ENCODE measurements around the gene CCHCR1. TPM values are rescaled to one million over a fixed set of nuclear protein-coding genes. Genes with fewer than 3 reads are reported as not detected.
"Not testable (repeated sequence)": the region's sequence is repeated elsewhere in the genome, so short reads cannot be mapped to it uniquely, and the experiment has no call there.

CCHCR1 gene
- total RNA-seq, 1 donor from 2014 or later, result 23.2 TPM

DNA sequence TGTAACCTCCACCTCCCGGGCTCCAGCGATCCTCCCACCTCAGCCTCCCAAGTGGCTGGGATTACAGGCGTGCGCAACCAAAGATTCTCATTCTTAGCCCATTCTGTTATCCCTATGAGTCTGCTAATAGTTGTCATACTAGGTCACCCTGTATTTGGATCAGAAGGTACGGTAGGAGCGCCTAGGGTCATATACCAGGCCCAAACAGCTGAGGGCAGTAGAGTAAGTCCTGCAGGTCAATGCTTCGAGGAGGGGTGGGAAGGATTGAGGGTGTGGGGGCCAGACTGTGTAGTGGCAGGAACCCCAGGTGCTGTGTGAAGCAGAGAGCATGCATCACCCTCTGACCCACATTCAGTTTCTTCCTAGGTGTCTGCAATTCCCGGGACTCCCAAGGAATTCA is 35.6 kb upstream of the CCHCR1 start:
- H3K27ac ChIP-seq, result no peak overlapping the region
- no peak overlapping the region for H2AFZ ChIP-seq (replicated peaks)
- DNase-seq (ENCODE audit: low spot score), result no peak
- TF ChIP-seq EZH2phosphoT487 (IDR thresholded peaks at IDR 0.05), result no peak
- TF ChIP-seq EZH2 (IDR thresholded peaks at IDR 0.05), result no peak
- TF ChIP-seq, protein P1, sequence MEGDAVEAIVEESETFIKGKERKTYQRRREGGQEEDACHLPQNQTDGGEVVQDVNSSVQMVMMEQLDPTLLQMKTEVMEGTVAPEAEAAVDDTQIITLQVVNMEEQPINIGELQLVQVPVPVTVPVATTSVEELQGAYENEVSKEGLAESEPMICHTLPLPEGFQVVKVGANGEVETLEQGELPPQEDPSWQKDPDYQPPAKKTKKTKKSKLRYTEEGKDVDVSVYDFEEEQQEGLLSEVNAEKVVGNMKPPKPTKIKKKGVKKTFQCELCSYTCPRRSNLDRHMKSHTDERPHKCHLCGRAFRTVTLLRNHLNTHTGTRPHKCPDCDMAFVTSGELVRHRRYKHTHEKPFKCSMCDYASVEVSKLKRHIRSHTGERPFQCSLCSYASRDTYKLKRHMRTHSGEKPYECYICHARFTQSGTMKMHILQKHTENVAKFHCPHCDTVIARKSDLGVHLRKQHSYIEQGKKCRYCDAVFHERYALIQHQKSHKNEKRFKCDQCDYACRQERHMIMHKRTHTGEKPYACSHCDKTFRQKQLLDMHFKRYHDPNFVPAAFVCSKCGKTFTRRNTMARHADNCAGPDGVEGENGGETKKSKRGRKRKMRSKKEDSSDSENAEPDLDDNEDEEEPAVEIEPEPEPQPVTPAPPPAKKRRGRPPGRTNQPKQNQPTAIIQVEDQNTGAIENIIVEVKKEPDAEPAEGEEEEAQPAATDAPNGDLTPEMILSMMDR (IDR thresholded peaks at IDR 0.05), result no peak
- H3K4me3 ChIP-seq, result no peak overlapping the region
- Mint-ChIP-seq H3K9me3 (peaks cover 7% of the 10 kb centered on the region), H3K36me3 (peaks cover 1% of the 10 kb centered on the region), H3K4me3 (no peak overlapping the region), H3K27ac (peak overlapping the region; percentile 85), H3K4me1 (peaks cover 6% of the 10 kb centered on the region), H3K27me3 (ENCODE audit: insufficient read depth, low read depth) (peaks cover 9% of the 10 kb centered on the region)
- H3K27me3 ChIP-seq, result no peaks in the 10 kb centered on the region
- H3K4me1 ChIP-seq, result no peaks in the 10 kb centered on the region
- H3K4me2 ChIP-seq, result no peak overlapping the region
- no peaks in the 10 kb centered on the region for H3F3A ChIP-seq (ENCODE audit: low read depth)
- no peaks in the 10 kb centered on the region for H3K79me2 ChIP-seq (ENCODE audit: low read depth)
- no peaks in the 10 kb centered on the region for H4K20me1 ChIP-seq (ENCODE audit: low read depth)
- H3K36me3 ChIP-seq, result no peaks in the 10 kb centered on the region
- no peak overlapping the region for H3K9ac ChIP-seq
- no peaks in the 10 kb centered on the region for H3K9me3 ChIP-seq (ENCODE audit: low read depth)

DNA sequence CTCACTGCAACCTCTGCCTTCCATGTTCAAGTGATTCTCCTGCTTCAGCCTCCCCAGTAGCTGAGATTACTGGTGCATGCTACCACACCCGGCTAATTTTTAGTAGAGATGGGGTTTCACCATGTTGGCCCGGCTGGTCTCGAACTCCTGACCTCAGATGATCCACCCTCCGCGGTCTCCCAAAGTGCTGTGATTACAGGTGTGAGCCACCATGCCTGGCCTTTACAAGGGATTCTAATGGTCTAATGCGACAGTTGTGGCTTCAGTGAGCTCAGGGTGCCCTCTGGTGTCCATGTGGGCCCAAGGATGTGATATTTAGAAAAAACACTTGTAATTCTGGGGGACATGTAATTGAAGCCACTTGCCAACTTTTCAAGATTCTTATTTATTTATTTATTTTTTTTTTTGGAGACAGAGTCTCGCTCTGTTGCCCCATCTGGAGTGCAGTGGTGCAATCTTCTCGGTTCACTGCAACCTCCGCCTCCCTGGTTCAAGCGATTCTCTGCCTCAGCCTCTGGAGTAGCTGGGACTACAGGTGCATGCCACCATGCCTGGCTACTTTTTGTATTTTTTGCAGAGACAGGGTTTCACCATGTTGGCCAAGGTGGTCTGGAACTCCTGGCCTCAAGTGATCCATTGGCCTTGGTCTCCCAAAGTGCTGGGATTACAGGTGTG is 35.0 kb upstream of the CCHCR1 start:
- DNase-seq (ENCODE audit: low spot score), result peak; percentile 82
- H3K36me3 Mint-ChIP-seq; H3K9me3 Mint-ChIP-seq; H3K9me3 ChIP-seq (ENCODE audit: low read depth); H3K27ac ChIP-seq; H3F3A ChIP-seq (ENCODE audit: low read depth); H3K4me1 Mint-ChIP-seq; H3K27ac Mint-ChIP-seq; H4K20me1 ChIP-seq (ENCODE audit: low read depth); H3K4me3 ChIP-seq; H3K27me3 ChIP-seq; H3K36me3 ChIP-seq; H2AFZ ChIP-seq (replicated peaks); H3K4me3 Mint-ChIP-seq; H3K79me2 ChIP-seq (ENCODE audit: low read depth); H3K9ac ChIP-seq; H3K4me1 ChIP-seq; H3K4me2 ChIP-seq; H3K27me3 Mint-ChIP-seq (ENCODE audit: insufficient read depth, low read depth): not testable (repeated sequence)
- TF ChIP-seq, protein P1 (IDR thresholded peaks at IDR 0.05), result peak; percentile 71

DNA sequence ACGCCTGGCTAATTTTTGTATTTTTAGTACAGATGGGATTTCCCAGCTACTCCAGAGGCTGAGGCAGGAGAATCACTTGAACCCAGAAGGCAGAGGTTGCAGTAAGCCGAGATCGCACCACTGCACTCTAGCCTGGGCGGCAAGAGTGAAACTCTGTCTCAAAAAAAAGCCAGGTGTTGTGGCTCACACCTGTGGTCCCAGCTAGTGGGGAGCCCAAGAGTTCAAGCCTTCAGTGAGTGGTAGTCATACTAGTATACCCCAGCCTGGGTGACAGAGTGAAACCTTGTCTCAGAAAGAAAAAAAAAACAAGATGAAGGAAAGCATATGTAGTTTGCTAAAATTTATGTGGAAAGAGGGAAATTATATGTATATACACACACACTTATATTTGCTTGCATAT is 32.9 kb upstream of the CCHCR1 start:
- no peaks in the 10 kb centered on the region for H3K4me1 ChIP-seq
- H3K36me3 Mint-ChIP-seq, result no peaks in the 10 kb centered on the region
- H3K4me1 Mint-ChIP-seq, result peaks cover 4% of the 10 kb centered on the region
- H3K27ac Mint-ChIP-seq, result no peak overlapping the region
- H3K27me3 ChIP-seq, result no peaks in the 10 kb centered on the region
- no peaks in the 10 kb centered on the region for H3K9me3 ChIP-seq (ENCODE audit: low read depth)
- no peaks in the 10 kb centered on the region for H3K79me2 ChIP-seq (ENCODE audit: low read depth)
- no peak overlapping the region for H2AFZ ChIP-seq (replicated peaks)
- no peak overlapping the region for H3K9ac ChIP-seq
- H4K20me1 ChIP-seq (ENCODE audit: low read depth), result no peaks in the 10 kb centered on the region
- no peak overlapping the region for H3K4me3 Mint-ChIP-seq
- H3K36me3 ChIP-seq, result no peaks in the 10 kb centered on the region
- H3F3A ChIP-seq (ENCODE audit: low read depth), result no peaks in the 10 kb centered on the region
- H3K9me3 Mint-ChIP-seq, result no peaks in the 10 kb centered on the region
- no peak overlapping the region for H3K4me3 ChIP-seq
- H3K27ac ChIP-seq, result no peak overlapping the region
- H3K27me3 Mint-ChIP-seq (ENCODE audit: insufficient read depth, low read depth), result peaks cover 5% of the 10 kb centered on the region
- DNase-seq (ENCODE audit: low spot score), result no peak
- no peak for TF ChIP-seq EZH2phosphoT487 (IDR thresholded peaks at IDR 0.05)
- TF ChIP-seq, protein P1 (IDR thresholded peaks at IDR 0.05), result no peak
- no peak for TF ChIP-seq EZH2 (IDR thresholded peaks at IDR 0.05)
- H3K4me2 ChIP-seq, result no peak overlapping the region

DNA sequence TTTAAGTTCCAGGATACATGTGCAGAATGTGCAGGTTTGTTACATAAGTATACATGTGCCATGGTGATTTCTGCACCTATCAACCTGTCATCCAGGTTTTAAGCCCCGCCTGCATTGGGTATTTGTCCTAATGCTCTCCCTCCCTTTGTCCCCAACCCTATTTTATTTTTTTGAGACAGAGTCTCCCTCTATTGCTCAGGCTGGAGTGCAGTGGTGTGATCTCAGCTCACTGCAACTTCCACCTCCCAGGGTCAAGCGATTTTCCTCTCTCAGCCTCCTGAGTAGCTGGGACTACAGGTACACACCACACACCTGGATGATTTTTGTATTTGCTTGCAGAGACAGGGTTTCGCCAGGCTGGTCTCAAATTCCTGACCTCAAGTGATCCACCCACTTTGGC is 31.6 kb upstream of the CCHCR1 start:
- H3K27ac ChIP-seq; H3K4me3 Mint-ChIP-seq; H3K27me3 Mint-ChIP-seq (ENCODE audit: insufficient read depth, low read depth); H3K9ac ChIP-seq; H3K4me1 ChIP-seq; H3K79me2 ChIP-seq (ENCODE audit: low read depth); H3K4me1 Mint-ChIP-seq; H2AFZ ChIP-seq (replicated peaks); H3K36me3 ChIP-seq; H3K4me3 ChIP-seq; H3K4me2 ChIP-seq; H3K27me3 ChIP-seq; H3F3A ChIP-seq (ENCODE audit: low read depth); H4K20me1 ChIP-seq (ENCODE audit: low read depth); DNase-seq (ENCODE audit: low spot score); H3K9me3 Mint-ChIP-seq; H3K27ac Mint-ChIP-seq; H3K36me3 Mint-ChIP-seq; H3K9me3 ChIP-seq (ENCODE audit: low read depth): not testable (repeated sequence)

All from neural progenitor cell (in vitro differentiated cells).